ENCODE results near the gene MYT1. TPM values are rescaled to one million over a fixed set of nuclear protein-coding genes. Genes with fewer than 3 reads are reported as not detected.
A peak's percentile ranks its signal among the peaks of the same experiment; 100 is the strongest.

Gene MYT1
- total RNA-seq, 1 experiment from 2014 or later: not detected

- ChIA-PET POLR2A (ENCODE audit: unreplicated experiment) (no interaction called here), CTCF (interaction anchor here (0.6 kb wide), 1 partner anchor 101 kb away, joined by 9 read pairs; no protein-coding TSS in a partner anchor)
- H3K27me3 ChIP-seq (ENCODE audit: insufficient read depth, low read depth): peaks cover 38% of the 10 kb centered on the region
- no peak for TF ChIP-seq EZH2 (IDR thresholded peaks at IDR 0.05; ENCODE audit: low read depth)
- TF ChIP-seq, protein P1, sequence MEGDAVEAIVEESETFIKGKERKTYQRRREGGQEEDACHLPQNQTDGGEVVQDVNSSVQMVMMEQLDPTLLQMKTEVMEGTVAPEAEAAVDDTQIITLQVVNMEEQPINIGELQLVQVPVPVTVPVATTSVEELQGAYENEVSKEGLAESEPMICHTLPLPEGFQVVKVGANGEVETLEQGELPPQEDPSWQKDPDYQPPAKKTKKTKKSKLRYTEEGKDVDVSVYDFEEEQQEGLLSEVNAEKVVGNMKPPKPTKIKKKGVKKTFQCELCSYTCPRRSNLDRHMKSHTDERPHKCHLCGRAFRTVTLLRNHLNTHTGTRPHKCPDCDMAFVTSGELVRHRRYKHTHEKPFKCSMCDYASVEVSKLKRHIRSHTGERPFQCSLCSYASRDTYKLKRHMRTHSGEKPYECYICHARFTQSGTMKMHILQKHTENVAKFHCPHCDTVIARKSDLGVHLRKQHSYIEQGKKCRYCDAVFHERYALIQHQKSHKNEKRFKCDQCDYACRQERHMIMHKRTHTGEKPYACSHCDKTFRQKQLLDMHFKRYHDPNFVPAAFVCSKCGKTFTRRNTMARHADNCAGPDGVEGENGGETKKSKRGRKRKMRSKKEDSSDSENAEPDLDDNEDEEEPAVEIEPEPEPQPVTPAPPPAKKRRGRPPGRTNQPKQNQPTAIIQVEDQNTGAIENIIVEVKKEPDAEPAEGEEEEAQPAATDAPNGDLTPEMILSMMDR (conservative IDR thresholded peaks at IDR 0.05): no peak
- H3K4me3 ChIP-seq: no peak overlapping the region
- H3K4me2 ChIP-seq: no peak overlapping the region
- no peaks in the 10 kb centered on the region for H3K9me2 ChIP-seq (ENCODE audit: insufficient read depth)
- no TSS peak for BruUV-seq (replicated peaks)
- no peak for DNase-seq
- no peaks in the 10 kb centered on the region for H3K9me3 ChIP-seq (ENCODE audit: insufficient read depth, low read depth)
- peaks cover 7% of the 10 kb centered on the region; the same call in 1 of the 2 replicates for H4K20me1 ChIP-seq (ENCODE audit: insufficient read depth)
- no peaks in the 10 kb centered on the region for H3F3A ChIP-seq (ENCODE audit: insufficient read depth, low read depth)
- no peak overlapping the region for H2AFZ ChIP-seq
- no peak overlapping the region for H3K27ac ChIP-seq
- H3K4me1 ChIP-seq (replicated peaks; ENCODE audit: insufficient read depth): peaks cover 15% of the 10 kb centered on the region
- peaks cover 31% of the 10 kb centered on the region for H3K79me2 ChIP-seq (ENCODE audit: low read depth)
- intact Hi-C loops (cut with micrococcal nuclease; ENCODE audit: unreplicated experiment): no loop called here
- no peaks in the 10 kb centered on the region for H3K36me3 ChIP-seq (ENCODE audit: low read depth)
Measured at GRCh38 chr20:64254156-64254555, 89.9 kb downstream of the MYT1 start.

GRCh38 chr20:64254571-64255360, 90.5 kb downstream of the MYT1 start:
- Histone ChIP-seq H3K4me2 (peak overlapping the region; percentile 98), H2AFZ (peak overlapping the region; percentile 100), H3K9me3 (ENCODE audit: insufficient read depth, low read depth) (no peaks in the 10 kb centered on the region), H3K27me3 (ENCODE audit: insufficient read depth, low read depth) (peaks cover 32% of the 10 kb centered on the region), H3K4me3 (peak overlapping the region; percentile 77), H3F3A (ENCODE audit: insufficient read depth, low read depth) (no peaks in the 10 kb centered on the region), H3K27ac (no peak overlapping the region), H3K9me2 (ENCODE audit: insufficient read depth) (no peaks in the 10 kb centered on the region), H3K4me1 (replicated peaks; ENCODE audit: insufficient read depth) (peaks cover 15% of the 10 kb centered on the region), H4K20me1 (ENCODE audit: insufficient read depth) (peaks cover 7% of the 10 kb centered on the region; the same call in 1 of the 2 replicates), H3K36me3 (ENCODE audit: low read depth) (no peaks in the 10 kb centered on the region), H3K79me2 (ENCODE audit: low read depth) (peaks cover 31% of the 10 kb centered on the region)
- DNase-seq: no peak
- POLR2A ChIA-PET (ENCODE audit: unreplicated experiment): no interaction called here
- TSS peak; percentile 89 for BruUV-seq (replicated peaks)
- intact Hi-C loops (cut with micrococcal nuclease; ENCODE audit: unreplicated experiment): no loop called here
- TF ChIP-seq EZH2 (IDR thresholded peaks at IDR 0.05; ENCODE audit: low read depth): no peak
- TF ChIP-seq, protein P1 (conservative IDR thresholded peaks at IDR 0.05): no peak
- CTCF ChIA-PET: interaction anchor here (0.6 kb wide), 1 partner anchor 102 kb away, joined by 9 read pairs; no protein-coding TSS in a partner anchor

DNA sequence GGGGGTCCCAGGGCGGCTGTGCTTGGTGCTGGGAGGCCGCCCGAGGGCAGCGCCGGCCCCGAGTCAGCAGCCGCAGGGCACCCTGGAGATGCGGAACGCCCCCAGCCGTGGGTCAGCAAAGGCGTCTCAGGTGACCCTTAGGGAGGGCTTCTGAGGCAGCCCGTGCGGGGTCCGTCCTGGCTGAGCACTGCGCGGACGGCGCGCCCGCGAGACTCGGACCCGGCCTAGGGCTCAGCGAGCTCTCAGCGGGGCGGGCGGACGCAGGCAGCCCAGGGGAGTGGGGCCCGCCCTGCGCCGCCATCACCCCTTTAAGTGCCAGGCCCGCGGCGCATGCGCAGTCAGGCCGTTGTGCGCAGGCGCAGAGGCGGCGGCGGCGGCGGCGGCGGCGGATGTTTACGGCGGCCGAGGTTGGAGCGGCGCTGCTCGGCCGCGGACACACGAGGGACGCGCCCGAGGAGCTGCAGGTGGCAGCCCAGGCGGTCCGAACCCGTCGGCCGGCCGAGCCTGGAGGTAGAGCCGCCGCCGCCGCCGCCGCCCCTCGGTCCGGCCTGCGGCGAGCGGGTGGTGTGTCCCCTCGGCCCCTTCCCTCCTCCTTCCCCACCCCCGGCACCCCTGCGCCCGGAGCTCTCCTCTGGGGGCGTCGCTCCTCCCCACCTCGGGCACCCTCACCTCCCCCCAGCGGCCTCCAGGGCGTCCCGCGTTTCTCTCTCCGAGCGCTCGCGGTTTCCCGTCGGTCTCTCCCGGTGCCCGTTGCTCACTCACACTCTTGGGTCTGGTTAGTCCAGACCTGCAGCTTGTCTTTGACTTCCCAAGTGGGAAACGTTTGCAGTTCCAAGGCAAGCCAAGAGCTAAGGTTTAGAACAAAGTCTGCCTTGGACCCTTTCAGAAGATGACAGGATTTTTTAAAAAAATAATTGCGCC, 91.4 kb downstream of the MYT1 start, which contains the start of gene PCMTD2:
PCMTD2 (plus strand) TSS at position 388 of the 921 bp plus-strand sequence. CDS start 4,218 bp downstream, outside the sequence.
- CTCF ChIA-PET: interaction anchor here (0.6 kb wide), 1 partner anchor 180 kb away, joined by 4 read pairs; no protein-coding TSS in a partner anchor
- H3K4me2 ChIP-seq: peak within 1 kb of the TSS; percentile 98

More for the DNA sequence above, 91.4 kb downstream of the MYT1 start, which contains the start of gene PCMTD2:
- H3F3A ChIP-seq (ENCODE audit: insufficient read depth, low read depth): no peaks in the 10 kb centered on the region
- 0 out of 2 replicates have a peak within 1 kb of the TSS, but pooled peaks have one; percentile 3 for H3K27ac ChIP-seq
- intact Hi-C loops (cut with micrococcal nuclease; ENCODE audit: unreplicated experiment): no loop called here
- H3K36me3 ChIP-seq (ENCODE audit: low read depth): no peaks in the 10 kb centered on the region
- H3K9me3 ChIP-seq (ENCODE audit: insufficient read depth, low read depth): no peaks in the 10 kb centered on the region
- H3K4me3 ChIP-seq: peak within 1 kb of the TSS; percentile 77
- TF ChIP-seq, protein P1 (conservative IDR thresholded peaks at IDR 0.05): 0 out of 2 replicates have a peak, but pooled peaks have one; percentile 21
- no peak for TF ChIP-seq EZH2 (IDR thresholded peaks at IDR 0.05; ENCODE audit: low read depth)
- no TSS peak for BruUV-seq (replicated peaks)
- H3K79me2 ChIP-seq (ENCODE audit: low read depth): peaks cover 31% of the 10 kb centered on the region
- no peaks in the 10 kb centered on the region for H3K9me2 ChIP-seq (ENCODE audit: insufficient read depth)
- DNase-seq: peak; percentile 70 to 93
- H4K20me1 ChIP-seq (ENCODE audit: insufficient read depth): peaks cover 7% of the 10 kb centered on the region; the same call in 1 of the 2 replicates
- POLR2A ChIA-PET (ENCODE audit: unreplicated experiment): interaction anchor here (0.7 to 1.2 kb wide), 2 partner anchors 24 to 93 kb away, joined by 4 to 11 read pairs; no protein-coding TSS in a partner anchor
- peaks cover 15% of the 10 kb centered on the region for H3K4me1 ChIP-seq (replicated peaks; ENCODE audit: insufficient read depth)
- peak within 1 kb of the TSS; percentile 100 for H2AFZ ChIP-seq
- peaks cover 23% of the 10 kb centered on the region for H3K27me3 ChIP-seq (ENCODE audit: insufficient read depth, low read depth)

All from PC-9 (cell line).